ENCODE data around the gene BSX.

- TF ChIP-seq, protein P1, sequence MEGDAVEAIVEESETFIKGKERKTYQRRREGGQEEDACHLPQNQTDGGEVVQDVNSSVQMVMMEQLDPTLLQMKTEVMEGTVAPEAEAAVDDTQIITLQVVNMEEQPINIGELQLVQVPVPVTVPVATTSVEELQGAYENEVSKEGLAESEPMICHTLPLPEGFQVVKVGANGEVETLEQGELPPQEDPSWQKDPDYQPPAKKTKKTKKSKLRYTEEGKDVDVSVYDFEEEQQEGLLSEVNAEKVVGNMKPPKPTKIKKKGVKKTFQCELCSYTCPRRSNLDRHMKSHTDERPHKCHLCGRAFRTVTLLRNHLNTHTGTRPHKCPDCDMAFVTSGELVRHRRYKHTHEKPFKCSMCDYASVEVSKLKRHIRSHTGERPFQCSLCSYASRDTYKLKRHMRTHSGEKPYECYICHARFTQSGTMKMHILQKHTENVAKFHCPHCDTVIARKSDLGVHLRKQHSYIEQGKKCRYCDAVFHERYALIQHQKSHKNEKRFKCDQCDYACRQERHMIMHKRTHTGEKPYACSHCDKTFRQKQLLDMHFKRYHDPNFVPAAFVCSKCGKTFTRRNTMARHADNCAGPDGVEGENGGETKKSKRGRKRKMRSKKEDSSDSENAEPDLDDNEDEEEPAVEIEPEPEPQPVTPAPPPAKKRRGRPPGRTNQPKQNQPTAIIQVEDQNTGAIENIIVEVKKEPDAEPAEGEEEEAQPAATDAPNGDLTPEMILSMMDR (IDR thresholded peaks at IDR 0.05), result no peak
- TF ChIP-seq EZH2 (IDR thresholded peaks at IDR 0.05; ENCODE audit: borderline replicate concordance, insufficient read depth, low read depth, low read length, poor library complexity, severe bottlenecking), result no peak
Measured at GRCh38 chr11:122981388-122982264, at the start of gene BSX.
